Gastrocnemius medialis (tissue), 4 donors: ENCODE measurements around the gene MAD1L1. TPM values are rescaled to one million over a fixed set of nuclear protein-coding genes. Genes with fewer than 3 reads are reported as not detected.

Source experiments
- ATAC-seq, 2 donors: fragments of 150-250 bp; one replicate each; pipeline ENCODE4 v1.9.1; 2016
- DNase-seq, 2 donors: peaks; one replicate each; pipeline ENCODE4 v3.0.0-alpha.2; 2019
- H3K27ac ChIP-seq, 4 donors: fragments of 200-600 bp; sonication (generic); 1 replicate in 1 of 4; 2 replicates in 3 of 4; pipeline ENCODE4 v1.5.1; 2016 to 2018; ENCODE audit warnings: mild to moderate bottlenecking in 2 of 4, moderate library complexity in 1 of 4
- H3K27me3 ChIP-seq, 3 donors: fragments of 200-600 bp; sonication (generic) in 2 of 3; 1 replicate in 1 of 3; 2 replicates in 2 of 3; pipeline versions ENCODE4 v1.5.1 to v1.6.0; 2016 to 2019; ENCODE audit warnings: mild to moderate bottlenecking in 1 of 3, moderate library complexity in 1 of 3
- H3K36me3 ChIP-seq, 2 donors: fragments of 200-600 bp; sonication (generic) in 1 of 2; one replicate each; pipeline ENCODE4 v1.5.1; 2017 to 2018
- H3K4me1 ChIP-seq, 2 donors: fragments of 200-600 bp; sonication (generic) in 1 of 2; one replicate each; pipeline ENCODE4 v1.5.1; 2016 to 2017; ENCODE audit warnings: mild to moderate bottlenecking in 2 of 2
- H3K4me3 ChIP-seq, 4 donors: fragments of 200-600 bp; sonication (generic) in 3 of 4; 1 replicate in 1 of 4; 2 replicates in 3 of 4; pipeline ENCODE4 v1.5.1; 2016 to 2019; ENCODE audit warnings: mild to moderate bottlenecking in 2 of 4
- H3K9me3 ChIP-seq, 3 donors: fragments of 200-600 bp; sonication (generic) in 2 of 3; 1 replicate in 1 of 3; 2 replicates in 2 of 3; pipeline ENCODE4 v1.5.1; 2016 to 2019
- CTCF ChIP-seq, 5 experiments: fragments of 450-650 bp in 3 of 5; fragments of 200-600 bp in 2 of 5; sonication (generic) in 2 of 5; IDR thresholded peaks in 4 of 5; conservative IDR thresholded peaks in 1 of 5; 1 replicate in 4 of 5; 2 replicates in 1 of 5; pipeline ENCODE4 v1.5.1; 2016 to 2019; ENCODE audit warnings: antibody characterized with exemption in 5 of 5, mild to moderate bottlenecking in 3 of 5, moderate library complexity in 3 of 5
- POLR2A ChIP-seq, 2 donors: fragments of 450-650 bp; IDR thresholded peaks; one replicate each; pipeline ENCODE4 v1.6.1; 2017; ENCODE audit warnings: antibody characterized with exemption in 2 of 2, mild to moderate bottlenecking in 2 of 2, moderate library complexity in 2 of 2
- in situ Hi-C, 4 donors: fragments of 200-750 bp; cut with MboI; loops; one replicate each; pipeline versions ENCODE4 v1.15.0 to v1.8.0; 2017; ENCODE audit warnings: low sequenced_read_pairs in 4 of 4
- intact Hi-C: fragments of 100-400 bp; cut with DNase I; formaldehyde crosslinking; loops from one replicate; pipeline ENCODE4 v1.15.1; 2023; ENCODE audit warnings: low total_unique reads
- total RNA-seq, 4 donors: library from RNA; depleted of rRNA; stranded (reverse); fragments of >200 nt; gene quantifications; one replicate each; pipeline versions ENCODE4 v1.1.0 to v1.2.3, GENCODE V29; 2016

The MAD1L1 gene
- total RNA-seq, 4 donors from 2014 or later, result 19.7 to 32.4 (median 22.7) TPM

DNA sequence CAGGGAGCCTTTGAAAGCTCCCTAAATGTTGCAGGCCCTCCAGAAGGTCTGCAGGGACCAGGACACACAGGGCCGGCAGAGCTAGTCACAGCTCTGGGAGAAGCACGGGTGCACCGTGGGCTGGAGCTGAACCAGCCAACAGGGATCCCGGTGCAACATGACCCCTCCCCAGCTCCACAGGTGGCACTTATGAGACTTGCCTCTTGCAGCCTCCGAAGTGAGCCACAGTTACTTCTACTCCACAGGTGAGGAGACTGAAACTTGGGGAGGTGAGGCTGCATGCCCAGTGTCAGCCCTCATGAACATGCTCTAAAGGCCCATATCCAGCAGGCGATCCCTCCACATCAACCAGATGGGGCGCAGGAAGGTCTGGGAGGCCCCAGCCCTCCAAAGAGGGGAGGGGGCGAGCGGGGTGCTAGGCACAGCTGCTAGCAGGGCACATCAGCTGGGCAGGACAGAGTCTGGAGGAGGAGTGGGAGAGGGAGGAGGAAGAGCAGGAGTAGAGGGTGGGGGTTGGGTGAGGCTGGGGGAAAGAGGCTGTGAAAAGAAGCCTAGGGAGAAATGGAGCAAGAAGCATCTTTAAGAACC lies 338.3 kb downstream of the MAD1L1 start:
- Histone ChIP-seq H3K27ac (no peak overlapping the region), H3K4me3 (no peak overlapping the region), H3K4me1 (peaks cover 17 to 26% of the 10 kb centered on the region in 2 donors), H3K9me3 (no peaks in the 10 kb centered on the region), H3K36me3 (no peaks in the 10 kb centered on the region), H3K27me3 (no peaks in the 10 kb centered on the region)
- no peak for TF ChIP-seq CTCF (IDR thresholded peaks at IDR 0.05 in 4 of 5, conservative IDR thresholded peaks at IDR 0.05 in 1 of 5)
- no peak for TF ChIP-seq POLR2A (IDR thresholded peaks at IDR 0.05)
- no peak for DNase-seq
- intact Hi-C loops, result no loop called here
- in situ Hi-C loops, result no loop called here
- ATAC-seq, result no peak

DNA sequence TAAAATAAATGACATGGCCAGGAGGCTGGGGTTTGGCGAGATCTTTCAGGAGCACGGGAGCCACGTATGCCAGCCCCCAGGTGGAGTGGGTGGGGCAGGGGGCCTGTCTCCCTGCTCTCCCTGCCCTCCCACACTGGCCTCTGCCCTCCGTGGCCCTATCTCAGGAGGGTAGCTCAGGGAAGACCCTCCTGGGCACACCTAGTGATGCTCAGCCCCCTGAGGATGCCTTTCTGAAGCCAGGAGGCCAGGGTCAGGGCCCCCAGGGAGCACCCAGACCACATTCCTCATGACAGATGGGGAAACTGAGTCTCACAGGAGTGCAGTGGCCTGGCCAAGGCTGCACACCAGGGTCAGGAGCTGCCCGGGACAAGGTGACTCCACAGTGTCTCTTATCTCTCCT lies 339.3 kb downstream of the MAD1L1 start:
- ATAC-seq (no peak), DNase-seq (no peak)
- Histone ChIP-seq H3K4me1 (peaks cover 17 to 22% of the 10 kb centered on the region in 2 donors), H3K27ac (no peak overlapping the region), H3K4me3 (no peak overlapping the region), H3K27me3 (no peaks in the 10 kb centered on the region), H3K9me3 (no peaks in the 10 kb centered on the region), H3K36me3 (no peaks in the 10 kb centered on the region)
- in situ Hi-C loops (no loop called here), intact Hi-C loops (no loop called here)
- no peak for TF ChIP-seq POLR2A (IDR thresholded peaks at IDR 0.05)
- no peak for TF ChIP-seq CTCF (IDR thresholded peaks at IDR 0.05 in 4 of 5, conservative IDR thresholded peaks at IDR 0.05 in 1 of 5)

GRCh38 chr7:1893036-1893435 lies 339.7 kb downstream of the MAD1L1 start:
- H3K27ac ChIP-seq, result no peak overlapping the region
- TF ChIP-seq CTCF (IDR thresholded peaks at IDR 0.05 in 4 of 5, conservative IDR thresholded peaks at IDR 0.05 in 1 of 5) (no peak), POLR2A (IDR thresholded peaks at IDR 0.05) (no peak)
- no peaks in the 10 kb centered on the region for H3K27me3 ChIP-seq
- DNase-seq, result no peak
- ATAC-seq, result no peak
- no peak overlapping the region for H3K4me3 ChIP-seq
- no peaks in the 10 kb centered on the region for H3K9me3 ChIP-seq
- H3K4me1 ChIP-seq, result peaks cover 17 to 22% of the 10 kb centered on the region in 2 donors
- H3K36me3 ChIP-seq, result no peaks in the 10 kb centered on the region
- intact Hi-C loops (no loop called here), in situ Hi-C loops (no loop called here)

- Histone ChIP-seq H3K36me3 (no peaks in the 10 kb centered on the region), H3K27ac (no peak overlapping the region), H3K4me1 (peaks cover 17 to 22% of the 10 kb centered on the region in 2 donors), H3K4me3 (no peak overlapping the region), H3K9me3 (no peaks in the 10 kb centered on the region), H3K27me3 (no peaks in the 10 kb centered on the region)
- intact Hi-C loops (no loop called here), in situ Hi-C loops (no loop called here)
- ATAC-seq, result no peak
- DNase-seq, result no peak
- TF ChIP-seq POLR2A (IDR thresholded peaks at IDR 0.05) (no peak), CTCF (IDR thresholded peaks at IDR 0.05 in 4 of 5, conservative IDR thresholded peaks at IDR 0.05 in 1 of 5) (no peak)
Measured at GRCh38 chr7:1892011-1892965, 340.5 kb downstream of the MAD1L1 start.
